Upper lobe of left lung (tissue), 4 donors: ENCODE measurements around the gene CAPZB.

Experiments used
- CTCF ChIP-seq, 6 experiments: fragments of 450-650 bp in 4 of 6; fragments of 200-600 bp in 2 of 6; sonication (generic) in 2 of 6; IDR thresholded peaks; one replicate each; pipeline ENCODE4 v1.5.1; 2016 to 2019; ENCODE audit warnings: antibody characterized with exemption in 6 of 6
- POLR2A ChIP-seq, 4 donors: fragments of 450-650 bp; IDR thresholded peaks; one replicate each; pipeline ENCODE4 v1.5.1; 2016 to 2017; ENCODE audit warnings: antibody characterized with exemption in 4 of 4, mild to moderate bottlenecking in 2 of 4
- POLR2AphosphoS5 ChIP-seq, 2 donors: sonication (generic); formaldehyde crosslinking; IDR thresholded peaks; one replicate each; pipeline ENCODE4 v1.5.1; 2017; ENCODE audit warnings: antibody characterized with exemption in 2 of 2

GRCh38 chr1:19324665-19324990, 160.7 kb downstream of the CAPZB start:
- TF ChIP-seq CTCF (IDR thresholded peaks at IDR 0.05) (no peak), POLR2A (IDR thresholded peaks at IDR 0.05) (no peak), POLR2AphosphoS5 (IDR thresholded peaks at IDR 0.05) (no peak)
